H7 (cell line): Measurements from ENCODE around the gene YES1. TPM values are rescaled to one million over a fixed set of nuclear protein-coding genes. Genes with fewer than 3 reads are reported as not detected.
A peak's percentile ranks its signal among the peaks of the same experiment; 100 is the strongest.
"Not testable (repeated sequence)": the region's sequence is repeated elsewhere in the genome, so short reads cannot be mapped to it uniquely, and the experiment has no call there.

ENCODE experiments used
- DNase-seq: peaks from one replicate; pipeline ENCODE4 v3.0.0; 2012
- H3K27me3 ChIP-seq: 2 replicates; pipeline ENCODE4 v1.6.0; 2011; ENCODE audit warnings: mild to moderate bottlenecking, low read length; ENCODE audit not compliant: control insufficient read depth, insufficient read depth
- H3K36me3 ChIP-seq: replicated peaks from 2 replicates; pipeline ENCODE4 v1.5.1; 2011; ENCODE audit warnings: low read length; ENCODE audit not compliant: control insufficient read depth, insufficient read depth
- H3K4me3 ChIP-seq: 2 replicates; pipeline ENCODE4 v1.5.1; 2011; ENCODE audit warnings: low read depth, mild to moderate bottlenecking, control low read depth, low read length, moderate library complexity; ENCODE audit not compliant: insufficient read depth
- total RNA-seq: library from RNA; depleted of rRNA; stranded (reverse); fragments of >200 nt; shearing (Covaris generic); gene quantifications from 2 replicates; pipeline ENCODE4 v1.2.3, GENCODE V29; 2014; rRNA removed

The YES1 gene
- total RNA-seq, 1 experiment from 2014 or later = 69.4 TPM

GRCh38 chr18:682416-682815, 129.6 kb downstream of the YES1 start:
- peaks cover 28% of the 10 kb centered on the region for H3K36me3 ChIP-seq

DNA sequence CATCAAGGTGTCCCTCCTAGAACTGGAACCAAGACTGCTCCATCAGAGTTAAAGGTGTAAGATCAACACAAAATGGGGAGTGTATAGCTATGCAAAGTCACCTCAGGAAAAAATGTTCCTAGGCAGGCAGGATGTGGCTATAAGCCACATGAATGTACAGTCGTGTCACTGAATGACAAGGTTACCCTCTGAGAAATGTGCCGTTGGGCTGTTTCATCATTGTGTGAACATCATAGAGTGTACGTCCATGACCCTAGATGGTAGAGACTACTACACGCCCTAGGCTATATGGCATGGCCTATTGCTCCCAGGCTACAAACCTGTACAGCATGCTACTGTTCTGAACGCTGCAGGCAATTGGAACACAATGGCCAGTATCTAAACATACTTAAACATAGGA, 130.1 kb downstream of the YES1 start:
- no peak for DNase-seq
- Histone ChIP-seq H3K27me3 (no peaks in the 10 kb centered on the region), H3K4me3 (no peak overlapping the region), H3K36me3 (peaks cover 28% of the 10 kb centered on the region)

More at GRCh38 chr18:682416-682815, 129.6 kb downstream of the YES1 start:
- not testable (repeated sequence) for DNase-seq, H3K4me3 ChIP-seq, H3K27me3 ChIP-seq

- Histone ChIP-seq H3K4me3 (no peak overlapping the region), H3K36me3 (peaks cover 21% of the 10 kb centered on the region), H3K27me3 (no peaks in the 10 kb centered on the region)
- DNase-seq = no peak
Observed at GRCh38 chr18:680392-680791, 131.7 kb downstream of the YES1 start.

DNA sequence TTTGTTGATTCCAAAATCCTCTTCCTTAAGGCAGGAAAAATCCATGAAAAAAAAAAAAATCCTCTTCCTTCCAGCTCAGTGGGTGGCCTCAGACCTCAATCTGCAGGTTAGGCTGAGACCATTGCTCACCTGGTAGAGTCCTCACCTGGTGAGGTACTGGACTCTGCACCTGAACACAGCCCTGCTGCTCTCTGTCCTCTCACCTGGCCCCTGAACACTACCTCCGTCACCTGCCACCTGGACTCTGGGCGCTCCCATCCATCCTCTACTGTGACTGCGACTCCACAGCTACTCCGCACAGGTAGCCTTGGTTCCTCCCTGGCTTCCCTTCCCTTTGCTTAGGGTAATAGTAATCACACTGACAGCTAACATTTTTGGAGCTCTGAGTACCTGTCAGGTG, 132.5 kb downstream of the YES1 start:
- H3K36me3 ChIP-seq = peaks cover 24% of the 10 kb centered on the region
- H3K27me3 ChIP-seq = no peaks in the 10 kb centered on the region
- no peak for DNase-seq
- no peak overlapping the region for H3K4me3 ChIP-seq

DNA sequence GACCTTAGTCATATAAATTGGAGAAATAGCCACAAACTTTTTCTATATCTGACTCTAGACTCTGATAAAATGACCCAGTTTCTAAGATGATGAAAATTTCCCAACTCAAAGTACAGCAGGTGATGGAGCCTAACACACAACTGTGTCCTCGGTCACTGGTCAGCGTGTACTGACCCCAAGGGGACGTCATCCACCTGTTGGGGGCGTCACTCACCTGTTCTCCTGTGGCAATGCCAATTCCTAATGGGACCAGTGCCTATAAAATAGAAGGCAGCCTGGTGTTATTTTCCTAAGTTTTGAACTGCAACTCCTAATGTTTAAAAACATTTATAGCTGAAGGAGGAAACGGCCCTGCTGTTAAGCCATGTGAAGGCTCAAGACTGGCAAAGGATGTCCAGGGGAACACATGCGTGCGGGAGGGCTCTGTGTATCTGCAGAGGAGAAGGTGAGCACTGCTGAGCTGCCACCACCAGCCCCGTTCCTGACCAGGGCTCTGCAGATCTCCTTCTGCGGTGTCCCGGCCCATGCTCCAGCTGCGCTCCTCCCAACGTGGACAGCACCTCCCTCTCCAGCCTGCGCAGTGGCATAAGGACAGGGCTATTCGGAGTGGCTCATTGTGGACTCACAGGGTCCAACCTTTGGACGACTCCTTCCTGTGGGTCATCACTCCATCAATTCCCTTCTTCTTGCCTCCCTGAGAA, 133.4 kb downstream of the YES1 start:
- H3K27me3 ChIP-seq = no peaks in the 10 kb centered on the region
- H3K36me3 ChIP-seq = peaks cover 23% of the 10 kb centered on the region
- H3K4me3 ChIP-seq = no peak overlapping the region
- DNase-seq = peak; percentile 52

GRCh38 chr18:677951-678381, 134.1 kb downstream of the YES1 start:
- H3K27me3 ChIP-seq = no peaks in the 10 kb centered on the region
- H3K36me3 ChIP-seq = peaks cover 20% of the 10 kb centered on the region
- H3K4me3 ChIP-seq = no peak overlapping the region
- DNase-seq = no peak

GRCh38 chr18:677145-677544, 134.9 kb downstream of the YES1 start:
- DNase-seq = no peak
- Histone ChIP-seq H3K4me3 (no peak overlapping the region), H3K36me3 (peaks cover 21% of the 10 kb centered on the region), H3K27me3 (no peaks in the 10 kb centered on the region)

DNA sequence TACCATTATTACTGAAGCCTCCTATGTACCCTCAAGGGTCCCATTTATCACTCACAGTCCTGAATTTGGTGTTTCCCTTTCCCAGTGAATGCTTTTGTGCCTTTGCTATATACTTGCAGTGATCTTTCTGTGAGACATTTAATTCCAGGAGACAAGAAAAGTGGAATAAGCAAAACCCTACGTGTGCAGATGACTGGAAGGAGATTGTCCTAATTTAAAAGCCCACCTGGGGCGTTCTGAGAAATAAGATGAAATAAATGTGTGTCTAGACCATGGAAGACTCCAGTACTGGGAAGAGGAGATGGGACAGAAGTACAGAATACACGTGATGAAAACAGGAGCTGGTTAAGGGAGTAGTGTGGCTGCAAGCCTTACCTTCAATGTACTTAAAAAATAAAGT, 135.3 kb downstream of the YES1 start:
- peaks cover 18% of the 10 kb centered on the region for H3K36me3 ChIP-seq
- no peak for DNase-seq
- H3K27me3 ChIP-seq = no peaks in the 10 kb centered on the region
- no peak overlapping the region for H3K4me3 ChIP-seq

DNA sequence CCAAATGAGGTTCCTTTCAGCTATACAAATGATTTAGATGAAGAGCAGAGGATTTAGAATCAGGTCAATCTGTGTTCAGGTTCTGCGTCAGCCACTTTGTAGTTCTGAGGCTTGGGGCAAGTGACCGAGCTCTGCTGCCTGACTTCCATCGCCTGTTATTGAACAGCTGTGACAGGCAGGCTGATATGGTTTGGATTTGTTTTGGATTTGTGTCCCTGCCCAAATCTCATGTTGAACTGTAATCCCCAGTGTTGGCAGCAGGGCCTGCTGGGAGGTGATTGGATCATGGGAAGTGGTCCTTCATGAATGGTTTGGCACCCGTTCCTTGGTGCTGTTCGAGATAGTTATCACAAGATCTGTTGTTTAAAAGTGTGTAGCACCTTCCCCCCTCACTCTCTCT, 136.0 kb downstream of the YES1 start:
- Histone ChIP-seq H3K36me3 (peaks cover 21% of the 10 kb centered on the region), H3K4me3 (no peak overlapping the region), H3K27me3 (no peaks in the 10 kb centered on the region)
- no peak for DNase-seq

DNA sequence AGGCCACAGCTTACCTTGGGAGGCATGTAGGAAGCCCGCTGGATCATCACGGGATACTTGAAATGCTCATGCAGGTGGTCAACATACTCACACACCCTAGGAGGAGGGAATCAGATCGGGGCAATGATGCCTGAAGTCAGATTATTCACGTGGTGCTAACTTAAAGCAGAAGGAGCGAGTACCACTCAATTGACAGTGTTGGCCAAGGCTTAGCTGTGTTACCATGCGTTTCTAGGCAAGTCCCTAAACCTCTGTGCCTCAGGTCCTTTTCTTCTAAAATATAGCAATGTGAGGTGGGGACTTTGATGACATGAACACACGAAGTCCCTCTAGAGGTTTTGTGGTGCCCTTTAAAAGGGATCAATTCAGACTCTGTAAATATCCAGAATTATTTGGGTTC, 136.7 kb downstream of the YES1 start:
- no peak for DNase-seq
- H3K36me3 ChIP-seq = peaks cover 27% of the 10 kb centered on the region
- H3K27me3 ChIP-seq = no peaks in the 10 kb centered on the region
- no peak overlapping the region for H3K4me3 ChIP-seq

DNA sequence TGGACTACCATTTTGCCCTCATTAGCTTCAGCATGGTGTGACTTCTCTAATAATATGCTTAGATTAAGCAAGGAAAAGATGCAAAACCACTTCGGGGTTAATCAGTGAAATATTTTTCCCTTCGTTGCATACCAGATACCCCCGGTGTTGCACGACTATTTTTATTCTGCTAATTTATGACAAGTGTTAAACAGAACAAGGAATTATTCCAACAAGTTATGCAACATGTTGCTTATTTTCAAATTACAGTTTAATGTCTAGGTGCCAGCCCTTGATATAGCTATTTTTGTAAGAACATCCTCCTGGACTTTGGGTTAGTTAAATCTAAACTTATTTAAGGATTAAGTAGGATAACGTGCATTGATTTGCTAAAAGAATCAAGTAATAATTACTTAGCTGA, 138.3 kb downstream of the YES1 start:
- Histone ChIP-seq H3K4me3 (no peak overlapping the region), H3K27me3 (no peaks in the 10 kb centered on the region), H3K36me3 (peaks cover 32% of the 10 kb centered on the region)
- no peak for DNase-seq

DNA sequence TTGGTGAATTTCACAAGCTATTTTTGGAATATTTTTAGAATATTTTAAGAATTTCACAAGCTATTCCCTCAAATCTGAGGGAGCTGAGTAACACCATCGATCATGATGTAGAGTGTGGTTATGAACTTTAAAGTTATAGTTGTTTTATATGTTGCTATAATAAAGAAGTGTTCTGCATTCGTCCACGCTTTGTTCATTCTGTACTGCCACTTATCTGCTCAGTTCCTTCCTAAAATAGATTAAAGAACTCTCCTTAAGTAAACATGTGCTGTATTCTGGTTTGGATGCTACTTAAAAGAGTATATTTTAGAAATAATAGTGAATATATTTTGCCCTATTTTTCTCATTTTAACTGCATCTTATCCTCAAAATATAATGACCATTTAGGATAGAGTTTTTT, 138.7 kb downstream of the YES1 start:
- peaks cover 31% of the 10 kb centered on the region for H3K36me3 ChIP-seq
- H3K4me3 ChIP-seq = no peak overlapping the region
- DNase-seq = no peak
- H3K27me3 ChIP-seq = no peaks in the 10 kb centered on the region

Other genes starting within 250 kb of the YES1 start
- gene CETN1, start 231.9 kb downstream of the YES1 start, total RNA-seq = not detected in 2 replicates
- gene CLUL1, start 215.3 kb downstream of the YES1 start, total RNA-seq = 0.44 TPM in 1 of 2 replicates, not detected in the other
- 30.2 and 44.8 TPM in 2 replicates for gene TYMS, start 154.6 kb downstream of the YES1 start, total RNA-seq
- gene ENOSF1, start 99.6 kb downstream of the YES1 start, total RNA-seq = 15.4 and 20.6 TPM in 2 replicates
- gene ADCYAP1, start 92.6 kb upstream of the YES1 start, total RNA-seq = not detected in 2 replicates